ENCODE measurements around the gene ZNF282. TPM values are rescaled to one million over a fixed set of nuclear protein-coding genes. Genes with fewer than 3 reads are reported as not detected.
"Not testable (repeated sequence)": the region's sequence is repeated elsewhere in the genome, so short reads cannot be mapped to it uniquely, and the experiment has no call there.

The ZNF282 gene
- total RNA-seq, 4 donors from 2014 or later: 10.6 to 83.3 (median 17.7) TPM

DNA sequence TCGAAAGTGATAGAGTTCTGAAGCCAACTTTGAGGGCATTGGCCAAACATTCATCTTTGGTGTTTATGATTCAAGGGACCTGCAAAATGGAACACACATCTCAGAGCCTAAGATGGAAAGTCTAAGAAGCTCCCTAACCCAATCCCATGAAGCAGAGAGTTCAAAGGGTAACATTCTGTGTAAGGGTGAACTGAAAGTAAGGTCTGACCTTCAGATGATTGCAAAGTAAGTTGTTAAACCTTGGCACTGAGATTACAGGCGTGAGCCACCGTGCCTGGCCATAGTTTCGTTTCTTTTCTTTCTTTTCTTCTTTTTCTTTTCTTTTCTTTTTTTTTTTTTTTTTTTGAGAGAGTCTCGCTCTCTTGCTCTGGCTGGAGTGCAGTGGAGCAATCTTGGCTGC, 46.4 kb downstream of the ZNF282 start:
- no peak for ATAC-seq (ENCODE audit: low FRiP score)
- TF ChIP-seq, protein P1, sequence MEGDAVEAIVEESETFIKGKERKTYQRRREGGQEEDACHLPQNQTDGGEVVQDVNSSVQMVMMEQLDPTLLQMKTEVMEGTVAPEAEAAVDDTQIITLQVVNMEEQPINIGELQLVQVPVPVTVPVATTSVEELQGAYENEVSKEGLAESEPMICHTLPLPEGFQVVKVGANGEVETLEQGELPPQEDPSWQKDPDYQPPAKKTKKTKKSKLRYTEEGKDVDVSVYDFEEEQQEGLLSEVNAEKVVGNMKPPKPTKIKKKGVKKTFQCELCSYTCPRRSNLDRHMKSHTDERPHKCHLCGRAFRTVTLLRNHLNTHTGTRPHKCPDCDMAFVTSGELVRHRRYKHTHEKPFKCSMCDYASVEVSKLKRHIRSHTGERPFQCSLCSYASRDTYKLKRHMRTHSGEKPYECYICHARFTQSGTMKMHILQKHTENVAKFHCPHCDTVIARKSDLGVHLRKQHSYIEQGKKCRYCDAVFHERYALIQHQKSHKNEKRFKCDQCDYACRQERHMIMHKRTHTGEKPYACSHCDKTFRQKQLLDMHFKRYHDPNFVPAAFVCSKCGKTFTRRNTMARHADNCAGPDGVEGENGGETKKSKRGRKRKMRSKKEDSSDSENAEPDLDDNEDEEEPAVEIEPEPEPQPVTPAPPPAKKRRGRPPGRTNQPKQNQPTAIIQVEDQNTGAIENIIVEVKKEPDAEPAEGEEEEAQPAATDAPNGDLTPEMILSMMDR (IDR thresholded peaks at IDR 0.05): no peak
- DNase-seq (ENCODE audit: low spot score): no peak

DNA sequence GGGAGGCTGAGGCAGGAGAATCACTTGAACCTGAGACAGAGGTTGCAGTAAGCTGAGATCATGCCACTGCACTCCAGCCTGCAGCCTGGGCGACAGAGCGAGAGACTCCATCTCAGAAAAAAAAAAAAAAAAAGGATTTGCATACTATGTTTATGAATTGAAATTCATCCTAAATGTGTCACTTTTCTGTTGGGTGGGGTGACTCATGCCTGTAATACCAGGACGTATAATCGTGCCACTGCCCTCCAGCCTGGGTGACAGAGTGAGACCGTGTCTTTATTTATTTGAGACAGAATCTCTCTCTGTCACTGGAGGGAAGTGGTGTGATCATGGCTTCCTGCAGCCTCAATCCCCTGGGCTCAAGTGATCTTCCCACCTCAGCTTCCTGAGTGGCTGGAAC, 49.9 kb downstream of the ZNF282 start:
- DNase-seq (ENCODE audit: low spot score) (no peak), ATAC-seq (ENCODE audit: low FRiP score) (no peak)
- TF ChIP-seq, protein P1 (IDR thresholded peaks at IDR 0.05): no peak

DNA sequence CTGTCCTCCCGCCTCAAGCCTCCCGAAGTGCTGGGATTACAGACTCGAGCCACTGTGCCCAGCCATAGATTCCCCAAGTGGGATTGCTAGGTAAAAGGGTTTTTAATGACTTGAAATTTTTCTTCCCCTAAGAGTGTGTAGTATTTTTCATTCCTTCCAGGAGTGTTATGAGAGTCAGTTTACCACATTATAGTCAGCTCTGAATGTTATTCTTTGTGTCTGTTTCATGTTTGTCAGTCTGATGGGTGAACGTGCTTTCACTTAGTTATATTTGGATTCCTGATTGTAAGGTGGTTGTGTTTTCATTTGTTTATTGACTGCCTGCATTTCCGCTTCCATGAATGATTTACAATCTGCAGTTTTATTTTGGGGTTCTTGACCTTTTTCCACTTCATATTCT, 50.4 kb downstream of the ZNF282 start:
- DNase-seq (ENCODE audit: low spot score) (no peak), ATAC-seq (ENCODE audit: low FRiP score) (no peak)
- TF ChIP-seq, protein P1 (IDR thresholded peaks at IDR 0.05): no peak

DNA sequence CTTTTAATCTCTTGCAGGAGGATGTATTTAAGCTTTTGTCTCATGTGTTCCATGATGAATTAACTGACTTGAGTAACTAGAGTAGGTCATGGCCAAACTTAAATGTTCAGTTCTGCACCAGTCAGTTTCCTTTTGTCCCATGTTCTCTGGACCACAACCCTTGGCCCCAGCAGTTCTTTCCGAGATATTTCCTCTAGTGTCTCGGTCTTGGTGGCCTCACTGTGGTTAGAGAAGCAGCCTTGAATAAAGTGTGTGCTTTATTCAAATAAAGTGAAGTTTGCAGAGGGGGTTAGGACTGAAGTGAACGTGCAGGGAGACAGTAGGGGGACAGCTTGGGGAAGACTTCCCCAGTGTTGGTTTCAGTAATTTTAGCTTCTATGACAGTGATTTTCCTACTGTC, 53.4 kb downstream of the ZNF282 start:
- DNase-seq (ENCODE audit: low spot score): no peak
- TF ChIP-seq, protein P1 (IDR thresholded peaks at IDR 0.05): no peak
- ATAC-seq (ENCODE audit: low FRiP score): no peak

DNA sequence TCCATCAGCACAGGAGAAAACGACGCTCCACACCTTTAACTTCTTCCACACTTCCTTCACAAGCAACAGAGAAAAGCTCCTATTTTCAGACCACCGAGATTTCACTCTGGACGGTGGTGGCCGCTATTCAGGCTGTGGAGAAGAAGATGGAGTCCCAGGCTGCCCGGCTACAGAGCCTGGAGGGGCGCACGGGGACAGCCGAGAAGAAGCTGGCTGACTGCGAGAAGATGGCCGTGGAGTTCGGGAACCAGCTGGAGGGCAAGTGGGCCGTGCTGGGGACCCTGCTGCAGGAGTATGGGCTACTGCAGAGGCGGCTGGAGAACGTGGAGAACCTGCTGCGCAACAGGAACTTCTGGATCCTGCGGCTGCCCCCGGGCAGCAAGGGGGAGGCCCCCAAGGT, 54.8 kb downstream of the ZNF282 start:
- not testable (repeated sequence) for DNase-seq (ENCODE audit: low spot score); ATAC-seq (ENCODE audit: low FRiP score)

DNA sequence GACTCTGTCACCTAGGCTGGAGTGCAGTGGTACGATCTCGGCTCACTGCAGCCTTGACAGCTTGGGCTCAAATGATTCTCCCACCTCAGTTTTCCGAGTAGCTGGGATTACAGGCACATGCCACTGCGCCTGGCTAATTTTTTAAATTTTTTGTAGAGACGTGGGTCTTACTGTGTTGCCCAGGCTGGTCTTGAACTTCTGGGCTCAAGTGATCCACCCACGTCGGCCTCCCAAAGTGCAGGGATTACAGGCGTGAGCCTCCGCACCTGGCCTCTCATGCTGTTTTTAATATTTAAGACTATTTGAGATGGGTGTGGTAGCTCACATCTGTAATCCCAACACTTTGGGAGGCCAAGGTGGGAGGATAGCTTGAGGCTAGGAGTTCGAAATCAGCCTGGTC, 56.2 kb downstream of the ZNF282 start:
- ATAC-seq (ENCODE audit: low FRiP score); DNase-seq (ENCODE audit: low spot score): not testable (repeated sequence)

DNA sequence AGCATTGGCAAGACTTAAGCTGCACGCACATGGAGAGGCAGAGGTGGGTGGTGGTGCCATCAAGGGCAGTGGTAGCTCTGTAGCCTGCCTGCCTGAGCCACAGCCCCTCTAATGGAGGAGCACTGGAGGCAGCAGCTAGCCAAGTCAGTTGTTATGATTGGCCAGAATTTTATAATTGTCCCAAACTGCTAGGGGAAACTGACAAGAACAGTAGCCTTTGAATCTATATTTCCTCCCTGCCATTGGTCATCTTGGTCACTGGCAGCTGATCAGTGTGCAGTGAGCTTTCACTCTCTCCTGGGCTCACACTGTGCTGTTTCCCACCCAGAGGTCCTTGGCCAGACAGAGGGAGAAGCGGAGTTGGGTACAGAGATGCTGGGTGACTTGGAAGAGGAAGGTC, 57.0 kb downstream of the ZNF282 start:
- TF ChIP-seq, protein P1 (IDR thresholded peaks at IDR 0.05): no peak
- no peak for DNase-seq (ENCODE audit: low spot score)
- ATAC-seq (ENCODE audit: low FRiP score): no peak

DNA sequence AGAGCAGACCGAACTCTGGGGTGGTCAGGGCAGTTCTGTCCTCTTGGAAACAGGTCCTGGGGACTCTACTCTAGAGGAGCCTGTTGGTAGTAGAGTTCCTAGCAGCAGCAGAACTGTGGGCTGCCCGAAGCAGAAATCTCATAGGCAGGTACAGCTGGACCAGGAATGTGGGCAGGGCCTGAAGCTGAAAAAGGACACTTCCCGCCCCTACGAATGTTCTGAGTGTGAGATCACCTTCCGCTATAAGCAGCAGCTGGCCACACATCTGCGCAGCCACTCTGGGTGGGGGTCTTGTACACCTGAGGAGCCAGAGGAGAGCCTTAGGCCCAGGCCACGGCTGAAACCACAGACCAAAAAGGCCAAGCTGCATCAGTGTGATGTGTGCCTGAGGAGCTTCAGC, 58.3 kb downstream of the ZNF282 start:
- DNase-seq (ENCODE audit: low spot score) (no peak), ATAC-seq (ENCODE audit: low FRiP score) (no peak)
- TF ChIP-seq, protein P1 (IDR thresholded peaks at IDR 0.05): no peak

Data from omental fat pad (tissue), 4 donors.